GM18498 (cell line): ENCODE data around the gene PPARD.
"Not testable (repeated sequence)": the region's sequence is repeated elsewhere in the genome, so short reads cannot be mapped to it uniquely, and the experiment has no call there.

Source experiments
- ATAC-seq: cut with Tn5 transposase; IDR thresholded peaks from one replicate; pipeline ENCODE4 v1.9.1; 2021; ENCODE audit warnings: mild to moderate bottlenecking, moderate library complexity; ENCODE audit not compliant: unreplicated experiment

Gene PPARD

GRCh38 chr6:35435074-35435837 lies 92.9 kb downstream of the PPARD start:
- no peak for ATAC-seq

GRCh38 chr6:35436071-35436857 lies 93.9 kb downstream of the PPARD start:
- no peak for ATAC-seq

- ATAC-seq, result not testable (repeated sequence)
These were observed 96.2 kb downstream of the PPARD start for GRCh38 chr6:35438378-35439065.

GRCh38 chr6:35439308-35439707 lies 97.0 kb downstream of the PPARD start:
- no peak for ATAC-seq

- ATAC-seq, result no peak
These were observed 98.8 kb downstream of the PPARD start for GRCh38 chr6:35441205-35441604.

- ATAC-seq, result no peak
These were observed 99.3 kb downstream of the PPARD start for GRCh38 chr6:35441642-35442041.

- ATAC-seq, result no peak
These were observed 100.3 kb downstream of the PPARD start for GRCh38 chr6:35442693-35443092.

GRCh38 chr6:35443341-35444030 lies 101.1 kb downstream of the PPARD start:
- ATAC-seq, result no peak

GRCh38 chr6:35445691-35446090 lies 103.3 kb downstream of the PPARD start:
- ATAC-seq, result no peak

GRCh38 chr6:35448191-35448590 lies 105.8 kb downstream of the PPARD start:
- no peak for ATAC-seq

GRCh38 chr6:35449287-35449881 lies 107.0 kb downstream of the PPARD start:
- ATAC-seq, result no peak

GRCh38 chr6:35451354-35452182 lies 109.2 kb downstream of the PPARD start:
- ATAC-seq, result no peak

GRCh38 chr6:35452183-35453090 lies 110.1 kb downstream of the PPARD start, which contains the start of gene FANCE:
TSS of gene FANCE (plus strand) at chr6:35452338. CDS start at chr6:35452546, 208 bp downstream.
- ATAC-seq, result peak; percentile 90

GRCh38 chr6:35453236-35453635 lies 110.9 kb downstream of the PPARD start:
- no peak for ATAC-seq

GRCh38 chr6:35454391-35455110 lies 112.2 kb downstream of the PPARD start:
- ATAC-seq, result no peak

GRCh38 chr6:35457907-35458306 lies 115.5 kb downstream of the PPARD start:
- no peak for ATAC-seq

- no peak for ATAC-seq
These were observed 118.9 kb downstream of the PPARD start for GRCh38 chr6:35461270-35461669.

- no peak for ATAC-seq
These were observed 120.9 kb downstream of the PPARD start for GRCh38 chr6:35463292-35463691.
